BLaER1 (cell line): ENCODE results near the gene LMO1.

Experiments used
- H3K27ac ChIP-seq: shearing (Covaris generic); formaldehyde crosslinking; 2 replicates; pipeline ENCODE4 v1.8.1; 2022
- H3K27me3 ChIP-seq: shearing (Covaris generic); formaldehyde crosslinking; 2 replicates; pipeline ENCODE4 v1.8.1; 2022
- H3K36me3 ChIP-seq: shearing (Covaris generic); formaldehyde crosslinking; 2 replicates; pipeline ENCODE4 v1.8.1; 2022
- H3K4me1 ChIP-seq: shearing (Covaris generic); formaldehyde crosslinking; 2 replicates; pipeline ENCODE4 v1.8.1; 2022
- H3K4me2 ChIP-seq: shearing (Covaris generic); formaldehyde crosslinking; 2 replicates; pipeline ENCODE4 v1.8.1; 2022
- H3K4me3 ChIP-seq: shearing (Covaris generic); formaldehyde crosslinking; 2 replicates; pipeline ENCODE4 v1.8.1; 2022
- H3K9ac ChIP-seq: shearing (Covaris generic); formaldehyde crosslinking; 2 replicates; pipeline ENCODE4 v1.8.1; 2022
- H3K9me3 ChIP-seq: shearing (Covaris generic); formaldehyde crosslinking; 2 replicates; pipeline ENCODE4 v1.8.1; 2022
- H4K20me1 ChIP-seq: shearing (Covaris generic); formaldehyde crosslinking; 2 replicates; pipeline ENCODE4 v1.8.1; 2022
- Cebpa-rat ChIP-seq: shearing (Covaris generic); IDR thresholded peaks from 2 replicates; pipeline ENCODE4 v1.8.1; 2022

LMO1 gene

DNA sequence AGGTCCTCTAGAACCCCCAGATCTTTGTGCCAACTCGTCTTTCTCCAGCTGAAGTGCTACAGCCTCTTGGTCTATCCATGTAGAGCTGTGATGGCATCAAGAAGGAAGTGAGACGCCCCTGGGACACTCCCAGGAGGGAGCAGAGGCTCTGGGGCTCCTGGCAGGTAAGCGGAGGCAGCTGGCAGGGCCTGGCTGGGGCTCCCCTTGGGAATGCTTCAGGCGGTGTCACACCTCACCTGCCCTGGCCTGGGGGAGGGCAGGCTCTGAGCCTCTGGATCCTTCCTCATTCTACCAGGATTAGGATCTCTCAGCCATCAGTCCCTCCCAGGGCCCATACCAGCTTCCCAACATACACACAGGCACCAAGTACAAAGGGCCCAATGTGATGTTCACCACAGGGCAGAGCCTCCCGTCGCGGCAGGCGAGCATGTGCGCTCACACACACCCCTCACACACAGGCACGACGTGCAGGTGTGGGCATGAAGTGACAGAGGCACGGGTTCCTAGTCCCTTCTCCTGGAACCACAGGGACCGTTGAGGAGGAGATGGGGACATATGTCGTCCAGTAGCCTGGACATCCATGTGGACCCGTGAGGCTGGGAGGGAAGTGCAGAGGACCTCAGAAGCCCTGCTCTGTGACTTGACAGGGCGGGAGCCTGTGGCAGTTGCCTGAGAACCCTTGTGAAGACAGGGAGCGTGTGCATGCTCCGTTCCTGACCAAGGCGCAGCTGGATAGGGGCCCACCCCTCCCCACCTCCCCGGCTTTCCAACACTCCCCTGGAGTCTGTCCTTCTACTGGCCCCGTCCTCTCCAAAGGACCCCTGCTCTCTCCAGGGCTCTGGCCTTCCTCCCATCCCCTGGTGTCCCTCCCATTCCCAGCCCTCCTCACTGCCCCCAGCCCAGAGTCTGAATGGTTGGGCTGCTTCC lies 32.5 kb downstream of the LMO1 start:
- H3K9ac ChIP-seq, result no peak overlapping the region
- H3K4me2 ChIP-seq, result no peak overlapping the region
- H3K9me3 ChIP-seq, result no peaks in the 10 kb centered on the region
- no peaks in the 10 kb centered on the region for H4K20me1 ChIP-seq
- H3K4me1 ChIP-seq, result 0 out of 2 replicates have a peak, but pooled peaks cover 3% of the 10 kb centered on the region
- H3K36me3 ChIP-seq, result no peaks in the 10 kb centered on the region
- no peak overlapping the region for H3K4me3 ChIP-seq
- TF ChIP-seq Cebpa-rat, result no peak
- H3K27ac ChIP-seq, result no peak overlapping the region
- no peaks in the 10 kb centered on the region for H3K27me3 ChIP-seq

DNA sequence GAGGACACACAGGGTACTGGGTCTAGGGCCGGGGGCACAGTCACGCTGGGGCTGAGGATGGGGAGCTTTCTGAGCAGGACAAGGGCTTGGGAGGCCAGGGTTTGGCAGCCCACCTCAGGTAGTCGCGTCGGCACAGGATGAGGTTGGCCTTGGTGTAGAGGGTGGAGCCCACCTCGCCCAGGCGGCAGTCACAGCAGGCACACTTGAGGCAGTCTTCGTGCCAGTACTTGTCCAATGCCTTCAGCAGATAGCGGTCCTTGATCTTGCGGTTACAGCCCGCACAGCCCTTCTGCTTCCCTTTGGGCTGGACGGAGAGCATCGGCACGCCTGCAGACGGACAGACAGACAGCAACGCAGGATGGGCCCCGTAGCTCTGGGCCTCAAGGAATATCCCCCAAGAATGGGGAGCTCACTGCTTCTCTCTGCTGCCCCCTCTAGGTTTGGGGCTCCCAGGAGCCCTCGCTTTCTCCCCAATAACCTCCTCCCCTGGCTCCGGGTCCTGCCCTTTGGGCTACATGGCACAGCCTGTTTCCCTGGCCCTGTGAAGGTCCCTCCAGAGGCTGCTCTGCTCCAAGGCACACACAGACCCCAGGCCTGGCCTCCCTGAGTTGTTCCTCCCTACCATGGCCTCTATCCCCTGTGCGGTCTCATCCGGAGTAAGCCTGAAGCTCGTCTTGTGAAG lies 33.4 kb downstream of the LMO1 start:
- no peak for TF ChIP-seq Cebpa-rat
- Histone ChIP-seq H3K4me1 (0 out of 2 replicates have a peak, but pooled peaks cover 3% of the 10 kb centered on the region), H3K27ac (no peak overlapping the region), H4K20me1 (no peaks in the 10 kb centered on the region), H3K4me2 (no peak overlapping the region), H3K27me3 (no peaks in the 10 kb centered on the region), H3K4me3 (no peak overlapping the region), H3K36me3 (no peaks in the 10 kb centered on the region), H3K9me3 (no peaks in the 10 kb centered on the region), H3K9ac (no peak overlapping the region)

DNA sequence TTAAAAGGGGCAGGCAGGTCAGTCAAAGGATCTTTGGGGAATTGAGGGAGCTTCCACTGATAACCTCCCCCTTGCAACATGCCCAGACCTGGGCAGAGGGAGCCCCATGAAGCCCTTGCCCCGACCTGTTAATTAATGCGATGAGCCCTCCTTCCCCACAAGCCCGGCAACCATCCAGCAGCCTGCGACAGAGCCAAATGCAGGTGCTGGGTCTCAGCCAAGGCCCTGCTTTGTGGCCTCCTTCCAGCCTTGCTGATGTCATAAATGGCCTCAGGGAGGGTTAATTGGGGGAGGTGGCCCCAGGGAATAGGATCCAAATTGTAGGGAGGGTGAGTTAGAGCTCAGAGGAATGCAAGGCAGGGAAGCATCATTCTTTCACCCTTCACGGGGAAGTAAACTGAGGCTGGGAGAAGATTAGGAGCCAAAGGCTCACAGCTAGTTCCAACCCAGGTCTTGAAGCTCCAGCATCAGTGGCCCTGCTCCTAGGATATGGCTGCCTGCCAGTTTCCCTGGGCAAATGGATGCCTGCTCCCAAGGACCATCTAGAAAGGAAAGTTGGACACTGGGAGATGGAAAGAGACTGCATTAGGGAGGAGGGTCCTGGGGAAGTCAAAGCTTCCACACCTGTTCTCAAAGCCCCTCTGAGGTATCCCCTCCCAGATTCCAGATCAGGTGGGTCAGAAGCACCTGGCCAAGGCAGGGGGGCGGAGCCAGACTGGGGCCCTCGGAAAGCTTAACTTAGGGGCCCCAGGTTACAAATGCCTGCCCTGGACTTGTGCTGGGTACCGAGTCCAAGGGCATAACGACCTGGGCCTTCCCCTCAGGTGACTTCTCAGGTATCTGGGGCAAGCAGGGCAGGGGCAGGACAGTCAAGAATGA lies 34.1 kb downstream of the LMO1 start:
- no peaks in the 10 kb centered on the region for H3K27me3 ChIP-seq
- no peaks in the 10 kb centered on the region for H3K36me3 ChIP-seq
- no peak overlapping the region for H3K9ac ChIP-seq
- H4K20me1 ChIP-seq, result no peaks in the 10 kb centered on the region; the same call in 1 of the 2 replicates
- H3K27ac ChIP-seq, result no peak overlapping the region
- no peak overlapping the region for H3K4me2 ChIP-seq
- H3K4me3 ChIP-seq, result no peak overlapping the region
- TF ChIP-seq Cebpa-rat, result no peak
- no peaks in the 10 kb centered on the region for H3K4me1 ChIP-seq
- no peaks in the 10 kb centered on the region for H3K9me3 ChIP-seq

DNA sequence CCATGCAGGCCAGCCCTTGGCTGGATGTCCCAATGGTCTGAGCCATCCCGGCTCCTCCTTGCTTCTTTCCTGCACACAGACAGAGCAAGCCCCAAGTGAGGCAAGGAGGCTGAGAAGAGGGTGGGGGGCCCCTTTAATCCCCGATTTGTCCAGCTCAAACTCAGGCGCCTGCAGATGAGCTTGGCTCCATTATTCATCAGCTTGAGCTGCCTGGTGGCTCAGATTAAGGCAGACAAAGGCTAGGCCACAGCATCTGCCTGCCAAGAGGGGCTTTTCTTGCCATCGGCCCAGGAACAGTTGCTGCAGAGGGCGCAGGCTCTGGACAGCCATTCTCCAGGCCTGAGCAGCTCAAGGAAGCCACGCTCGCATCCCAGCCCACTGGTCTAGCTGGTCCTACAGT lies 35.4 kb downstream of the LMO1 start:
- no peak overlapping the region for H3K4me2 ChIP-seq
- H3K4me1 ChIP-seq, result peaks cover 6% of the 10 kb centered on the region
- H3K9me3 ChIP-seq, result no peaks in the 10 kb centered on the region
- H3K27me3 ChIP-seq, result no peaks in the 10 kb centered on the region
- no peak overlapping the region for H3K27ac ChIP-seq
- no peak overlapping the region for H3K4me3 ChIP-seq
- no peak overlapping the region for H3K9ac ChIP-seq
- no peaks in the 10 kb centered on the region; the same call in 1 of the 2 replicates for H4K20me1 ChIP-seq
- H3K36me3 ChIP-seq, result no peaks in the 10 kb centered on the region
- TF ChIP-seq Cebpa-rat, result no peak

DNA sequence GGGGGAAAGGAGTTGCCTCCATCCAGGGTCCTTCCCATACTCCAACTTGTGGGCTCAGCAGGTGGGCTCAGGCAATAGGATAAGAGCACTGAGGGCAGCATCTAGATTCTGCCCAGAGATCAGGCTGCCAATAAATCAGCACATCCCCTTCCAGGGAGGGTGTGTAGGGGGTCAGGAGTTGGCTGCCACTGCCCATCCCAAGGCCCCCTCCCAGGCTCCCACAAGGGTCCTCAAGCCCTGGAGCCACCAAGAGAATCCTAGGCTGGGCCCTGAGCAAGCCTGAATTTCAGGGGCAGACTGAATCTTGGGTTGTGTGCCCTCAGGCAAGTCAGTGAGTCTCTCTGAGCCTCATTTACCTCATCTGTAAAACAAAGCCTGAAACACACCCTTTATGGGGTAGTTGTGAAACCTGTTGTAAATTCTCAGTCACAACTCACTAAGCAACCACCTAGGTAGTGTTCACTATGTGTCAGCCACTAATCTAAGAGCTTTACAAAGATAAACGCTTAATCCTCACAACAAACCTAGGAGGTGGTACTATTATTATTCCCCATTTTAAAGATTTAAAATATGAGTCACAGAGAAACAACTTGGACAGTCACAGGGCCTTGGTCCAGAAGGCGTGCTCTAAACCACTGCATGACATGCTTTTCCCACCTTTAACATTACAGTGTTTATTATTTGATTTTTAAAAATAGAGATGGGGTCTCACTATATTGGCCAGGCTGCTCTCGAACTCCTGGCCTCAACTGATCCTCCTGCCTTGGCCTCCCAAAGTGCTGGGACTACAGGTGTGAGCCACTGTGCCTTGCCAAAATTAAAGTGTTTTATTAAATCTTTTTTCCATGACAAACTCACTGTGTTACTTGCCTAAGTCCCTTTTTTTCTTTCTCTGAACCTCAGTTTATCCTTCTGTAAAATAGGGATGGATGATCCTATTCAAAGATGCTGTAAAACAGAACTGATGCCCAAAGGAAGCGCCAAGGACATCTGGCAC lies 36.2 kb downstream of the LMO1 start:
- TF ChIP-seq Cebpa-rat, result no peak
- H3K9ac ChIP-seq, result no peak overlapping the region
- H4K20me1 ChIP-seq, result no peaks in the 10 kb centered on the region; the same call in 1 of the 2 replicates
- H3K4me2 ChIP-seq, result no peak overlapping the region
- H3K4me3 ChIP-seq, result no peak overlapping the region
- H3K9me3 ChIP-seq, result no peaks in the 10 kb centered on the region
- H3K36me3 ChIP-seq, result no peaks in the 10 kb centered on the region
- H3K4me1 ChIP-seq, result peaks cover 14% of the 10 kb centered on the region
- H3K27ac ChIP-seq, result no peak overlapping the region
- H3K27me3 ChIP-seq, result no peaks in the 10 kb centered on the region

DNA sequence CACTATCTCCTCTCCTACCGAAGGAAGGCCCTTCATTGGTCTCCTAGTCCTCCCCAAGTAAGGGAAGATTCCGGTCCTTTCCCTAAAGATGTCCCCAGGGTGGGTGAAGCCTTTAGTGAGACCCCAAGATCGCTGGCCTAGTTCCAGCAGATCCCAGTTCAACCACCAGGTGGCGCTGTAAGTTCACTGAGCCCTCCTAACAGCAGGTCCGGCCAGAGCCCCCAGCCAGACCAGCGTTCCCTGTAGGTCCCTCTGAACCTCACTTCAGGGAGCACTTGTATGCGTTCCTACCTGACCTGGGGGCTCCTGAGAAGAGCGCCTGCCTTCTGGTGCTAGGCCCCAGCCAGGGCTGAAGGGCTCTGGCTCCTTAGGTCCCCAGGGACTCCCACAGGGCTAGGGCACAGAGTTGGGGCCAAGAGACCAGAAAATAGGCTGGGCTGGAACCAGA lies 38.1 kb downstream of the LMO1 start:
- H3K4me2 ChIP-seq, result 0 out of 2 replicates have a peak overlapping the region, but pooled peaks have one; percentile 13
- no peak overlapping the region for H3K9ac ChIP-seq
- no peaks in the 10 kb centered on the region for H3K36me3 ChIP-seq
- H4K20me1 ChIP-seq, result no peaks in the 10 kb centered on the region; the same call in 1 of the 2 replicates
- no peaks in the 10 kb centered on the region for H3K9me3 ChIP-seq
- H3K27ac ChIP-seq, result no peak overlapping the region
- peaks cover 15% of the 10 kb centered on the region for H3K27me3 ChIP-seq
- no peak for TF ChIP-seq Cebpa-rat
- no peak overlapping the region for H3K4me3 ChIP-seq
- H3K4me1 ChIP-seq, result peaks cover 15% of the 10 kb centered on the region

DNA sequence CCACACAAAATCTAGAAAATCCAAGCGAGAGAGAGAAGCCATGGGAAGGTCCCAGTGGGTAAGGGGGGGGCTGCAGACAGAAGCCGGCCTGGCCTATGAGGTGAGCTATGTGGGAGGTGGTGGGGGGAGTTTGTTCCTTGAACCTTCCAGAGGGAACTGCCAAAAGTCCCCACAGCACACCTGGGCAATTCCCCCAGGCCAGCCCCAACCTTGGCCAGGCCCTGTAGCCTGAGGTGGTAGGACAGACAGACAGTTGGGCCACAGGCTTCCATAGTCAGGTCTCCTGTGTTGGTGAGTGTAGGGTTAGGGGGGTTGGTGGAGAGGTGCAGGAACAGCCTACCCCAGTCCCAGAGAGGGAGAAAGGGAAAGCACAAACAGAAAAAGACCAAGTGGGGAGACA lies 39.0 kb downstream of the LMO1 start:
- no peak for TF ChIP-seq Cebpa-rat
- peaks cover 15% of the 10 kb centered on the region for H3K4me1 ChIP-seq
- H3K4me3 ChIP-seq, result no peak overlapping the region
- no peaks in the 10 kb centered on the region for H3K9me3 ChIP-seq
- no peak overlapping the region for H3K9ac ChIP-seq
- no peak overlapping the region for H3K27ac ChIP-seq
- H3K4me2 ChIP-seq, result no peak overlapping the region
- peaks cover 17% of the 10 kb centered on the region for H3K27me3 ChIP-seq
- no peaks in the 10 kb centered on the region; the same call in 1 of the 2 replicates for H4K20me1 ChIP-seq
- no peaks in the 10 kb centered on the region for H3K36me3 ChIP-seq

DNA sequence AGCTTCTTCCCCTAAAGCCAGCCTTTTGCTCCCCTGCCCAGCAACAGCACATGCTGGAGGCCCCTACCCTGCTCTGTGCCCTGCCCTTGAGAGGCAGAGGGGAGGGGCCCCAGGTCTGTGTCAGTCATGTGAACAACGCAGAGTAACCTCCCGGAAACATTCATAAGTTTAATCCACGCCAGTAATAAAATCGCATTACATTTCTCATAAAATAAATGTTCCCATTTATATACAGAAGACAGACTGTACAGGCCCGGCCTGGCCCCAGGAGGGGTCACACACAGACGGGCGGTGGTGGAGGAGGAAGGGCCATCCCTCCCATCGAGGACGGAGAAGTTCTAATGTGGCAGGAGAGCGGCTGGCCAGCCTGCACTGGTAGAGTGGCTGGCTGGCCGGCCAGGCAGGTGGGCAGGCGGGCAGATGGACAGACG lies 39.5 kb downstream of the LMO1 start:
- Histone ChIP-seq H3K9me3 (no peaks in the 10 kb centered on the region), H3K27me3 (peaks cover 17% of the 10 kb centered on the region), H3K27ac (no peak overlapping the region), H3K4me1 (peaks cover 15% of the 10 kb centered on the region), H3K4me2 (no peak overlapping the region), H3K9ac (no peak overlapping the region), H3K36me3 (no peaks in the 10 kb centered on the region), H4K20me1 (no peaks in the 10 kb centered on the region; the same call in 1 of the 2 replicates), H3K4me3 (no peak overlapping the region)
- TF ChIP-seq Cebpa-rat, result no peak
